ENCODE results near the gene PKDCC. TPM values are rescaled to one million over a fixed set of nuclear protein-coding genes. Genes with fewer than 3 reads are reported as not detected.
A peak's percentile ranks its signal among the peaks of the same experiment; 100 is the strongest.

Gene PKDCC
- total and polyA plus RNA-seq, 2 of the 13 experiments (the other 11 are each of a cell fraction or from before 2014, with no cell fraction given): 52.6 to 58.8 TPM

DNA sequence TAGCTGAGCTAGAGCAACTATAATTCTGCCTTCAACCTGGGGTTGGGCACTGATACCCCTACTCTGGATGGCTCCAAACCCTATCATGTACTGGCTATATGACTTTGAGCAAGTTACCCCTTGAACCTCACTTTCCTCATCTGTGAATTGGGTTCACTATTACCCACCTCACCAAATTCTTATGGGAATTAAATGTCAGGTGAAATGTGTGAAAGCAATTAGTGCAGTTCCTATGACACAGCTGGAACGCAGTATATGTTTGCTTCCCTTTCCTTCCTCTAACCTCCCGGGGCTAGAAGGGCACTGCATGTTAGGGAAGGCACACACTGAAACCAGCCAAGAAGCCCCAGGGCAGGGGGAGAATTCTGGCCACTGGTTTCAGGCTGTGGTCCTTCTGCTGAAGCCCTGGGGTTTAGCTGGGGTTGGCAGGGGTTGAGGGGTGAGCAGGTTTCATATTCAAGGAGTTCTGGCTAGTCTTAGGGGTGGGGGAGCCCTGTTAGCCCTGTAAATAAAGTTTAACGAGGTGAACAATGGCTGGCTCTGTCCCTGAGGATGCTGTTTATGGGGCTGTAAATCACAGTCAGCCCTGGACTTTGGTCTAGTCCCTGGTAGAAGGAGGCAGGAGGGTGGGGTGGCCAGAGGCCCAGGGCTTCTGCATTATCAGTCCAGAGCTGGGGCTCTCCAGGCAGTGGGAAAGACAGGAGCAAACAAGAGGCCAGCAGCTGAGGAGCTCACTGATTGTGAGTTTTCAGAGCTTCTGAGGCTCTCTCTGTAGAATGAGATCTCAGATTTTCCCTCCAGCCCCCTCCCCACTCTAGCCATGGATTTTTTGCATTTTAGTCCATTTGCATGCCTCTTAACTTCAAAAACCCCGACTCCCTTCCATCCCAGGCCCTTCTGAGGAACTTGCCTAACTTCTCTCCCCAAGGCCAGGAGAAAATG is 8.0 kb downstream of the PKDCC start (continued):
- TF ChIP-seq POLR2AphosphoS2 (IDR thresholded peaks at IDR 0.05; ENCODE audit: low read depth, low read length) (no peak), ZNF350 (CRISPR knock-in tag; IDR thresholded peaks at IDR 0.05; ENCODE audit: borderline replicate concordance, low read depth) (peak; percentile 62; the same call in 1 of the 2 replicates), MEIS1 (CRISPR knock-in tag; IDR thresholded peaks at IDR 0.05; ENCODE audit: borderline replicate concordance) (no peak), ZNF672 (CRISPR knock-in tag; IDR thresholded peaks at IDR 0.05) (no peak), TEAD3 (CRISPR knock-in tag; optimal IDR thresholded peaks at IDR 0.05; ENCODE audit: borderline replicate concordance) (peak; percentile 71), DNMT3B (CRISPR knock-in tag; conservative IDR thresholded peaks at IDR 0.05) (no peak; the same call in 1 of the 2 replicates), ERF (CRISPR knock-in tag; IDR thresholded peaks at IDR 0.05) (peak; percentile 82), GPN1 (CRISPR knock-in tag; IDR thresholded peaks at IDR 0.05; ENCODE audit: borderline replicate concordance) (no peak), SSRP1 (CRISPR knock-in tag; IDR thresholded peaks at IDR 0.05) (peak; percentile 60; the same call in 1 of the 2 replicates), ZNF354B (CRISPR knock-in tag; IDR thresholded peaks at IDR 0.05) (no peak), ZSCAN29 (CRISPR knock-in tag; conservative IDR thresholded peaks at IDR 0.05) (0 out of 2 replicates have a peak, but pooled peaks have one; percentile 45), IRX3 (CRISPR knock-in tag; IDR thresholded peaks at IDR 0.05; ENCODE audit: borderline replicate concordance, low read depth) (peak; percentile 19; the same call in 1 of the 2 replicates), ZNF7 (CRISPR knock-in tag; IDR thresholded peaks at IDR 0.05) (no peak), DPF2 (CRISPR knock-in tag; IDR thresholded peaks at IDR 0.05; ENCODE audit: borderline replicate concordance, low read depth) (peak; percentile 90), KLF16 (CRISPR knock-in tag; IDR thresholded peaks at IDR 0.05) (peak in 1 of 2 experiments; percentile 88; a peak in 1 of 4 replicates), KDM2A (CRISPR knock-in tag; IDR thresholded peaks at IDR 0.05; ENCODE audit: borderline replicate concordance, low read depth) (peak; percentile 39; the same call in 1 of the 2 replicates), ZNF577 (CRISPR knock-in tag; IDR thresholded peaks at IDR 0.05; ENCODE audit: borderline replicate concordance, low read depth) (no peak), KDM5A (IDR thresholded peaks at IDR 0.05; ENCODE audit: borderline replicate concordance, low read length) (no peak; the same call in 1 of the 2 replicates), ZSCAN31 (CRISPR knock-in tag; IDR thresholded peaks at IDR 0.05; ENCODE audit: low read depth) (no peak)
- TF ChIP-seq, protein P1, sequence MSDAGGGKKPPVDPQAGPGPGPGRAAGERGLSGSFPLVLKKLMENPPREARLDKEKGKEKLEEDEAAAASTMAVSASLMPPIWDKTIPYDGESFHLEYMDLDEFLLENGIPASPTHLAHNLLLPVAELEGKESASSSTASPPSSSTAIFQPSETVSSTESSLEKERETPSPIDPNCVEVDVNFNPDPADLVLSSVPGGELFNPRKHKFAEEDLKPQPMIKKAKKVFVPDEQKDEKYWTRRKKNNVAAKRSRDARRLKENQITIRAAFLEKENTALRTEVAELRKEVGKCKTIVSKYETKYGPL (CRISPR knock-in tag; IDR thresholded peaks at IDR 0.05): no peak
- TF ChIP-seq, protein P2, sequence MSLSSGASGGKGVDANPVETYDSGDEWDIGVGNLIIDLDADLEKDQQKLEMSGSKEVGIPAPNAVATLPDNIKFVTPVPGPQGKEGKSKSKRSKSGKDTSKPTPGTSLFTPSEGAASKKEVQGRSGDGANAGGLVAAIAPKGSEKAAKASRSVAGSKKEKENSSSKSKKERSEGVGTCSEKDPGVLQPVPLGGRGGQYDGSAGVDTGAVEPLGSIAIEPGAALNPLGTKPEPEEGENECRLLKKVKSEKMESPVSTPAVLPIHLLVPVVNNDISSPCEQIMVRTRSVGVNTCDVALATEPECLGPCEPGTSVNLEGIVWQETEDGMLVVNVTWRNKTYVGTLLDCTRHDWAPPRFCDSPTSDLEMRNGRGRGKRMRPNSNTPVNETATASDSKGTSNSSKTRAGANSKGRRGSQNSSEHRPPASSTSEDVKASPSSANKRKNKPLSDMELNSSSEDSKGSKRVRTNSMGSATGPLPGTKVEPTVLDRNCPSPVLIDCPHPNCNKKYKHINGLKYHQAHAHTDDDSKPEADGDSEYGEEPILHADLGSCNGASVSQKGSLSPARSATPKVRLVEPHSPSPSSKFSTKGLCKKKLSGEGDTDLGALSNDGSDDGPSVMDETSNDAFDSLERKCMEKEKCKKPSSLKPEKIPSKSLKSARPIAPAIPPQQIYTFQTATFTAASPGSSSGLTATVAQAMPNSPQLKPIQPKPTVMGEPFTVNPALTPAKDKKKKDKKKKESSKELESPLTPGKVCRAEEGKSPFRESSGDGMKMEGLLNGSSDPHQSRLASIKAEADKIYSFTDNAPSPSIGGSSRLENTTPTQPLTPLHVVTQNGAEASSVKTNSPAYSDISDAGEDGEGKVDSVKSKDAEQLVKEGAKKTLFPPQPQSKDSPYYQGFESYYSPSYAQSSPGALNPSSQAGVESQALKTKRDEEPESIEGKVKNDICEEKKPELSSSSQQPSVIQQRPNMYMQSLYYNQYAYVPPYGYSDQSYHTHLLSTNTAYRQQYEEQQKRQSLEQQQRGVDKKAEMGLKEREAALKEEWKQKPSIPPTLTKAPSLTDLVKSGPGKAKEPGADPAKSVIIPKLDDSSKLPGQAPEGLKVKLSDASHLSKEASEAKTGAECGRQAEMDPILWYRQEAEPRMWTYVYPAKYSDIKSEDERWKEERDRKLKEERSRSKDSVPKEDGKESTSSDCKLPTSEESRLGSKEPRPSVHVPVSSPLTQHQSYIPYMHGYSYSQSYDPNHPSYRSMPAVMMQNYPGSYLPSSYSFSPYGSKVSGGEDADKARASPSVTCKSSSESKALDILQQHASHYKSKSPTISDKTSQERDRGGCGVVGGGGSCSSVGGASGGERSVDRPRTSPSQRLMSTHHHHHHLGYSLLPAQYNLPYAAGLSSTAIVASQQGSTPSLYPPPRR (CRISPR knock-in tag; IDR thresholded peaks at IDR 0.05; ENCODE audit: borderline replicate concordance): peak; percentile 89
- TF ChIP-seq, protein P3, sequence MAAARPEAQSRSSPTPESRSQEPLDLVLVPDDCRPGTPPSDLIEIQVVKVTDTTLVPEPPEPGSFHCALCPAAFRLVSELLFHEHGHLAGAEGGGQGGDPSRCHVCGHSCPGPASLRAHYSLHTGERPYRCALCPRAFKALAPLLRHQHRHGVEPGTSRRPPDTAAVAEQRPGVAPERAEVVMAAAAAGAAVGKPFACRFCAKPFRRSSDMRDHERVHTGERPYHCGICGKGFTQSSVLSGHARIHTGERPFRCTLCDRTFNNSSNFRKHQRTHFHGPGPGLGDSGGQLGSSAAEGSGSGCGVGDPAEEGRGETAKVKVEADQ (CRISPR knock-in tag; IDR thresholded peaks at IDR 0.05; ENCODE audit: borderline replicate concordance): no peak

All from HepG2 (cell line).